Measurements from ENCODE around the gene LSAMP.

GRCh38 chr3:115975353-115975752 lies 469.9 kb downstream of the LSAMP start:
- TF ChIP-seq POLR2AphosphoS5 (IDR thresholded peaks at IDR 0.05; ENCODE audit: low read depth, low read length) (no peak), POLR2A (IDR thresholded peaks at IDR 0.05; ENCODE audit: low read depth, low read length) (no peak), TAF1 (IDR thresholded peaks at IDR 0.05; ENCODE audit: low read depth, low read length) (no peak), SPI1 (IDR thresholded peaks at IDR 0.05; ENCODE audit: low read depth, low read length) (no peak), POU2F2 (IDR thresholded peaks at IDR 0.05; ENCODE audit: low read depth, low read length) (no peak)

All from GM12891 (cell line).